WTC11 (cell line): ENCODE data around the gene TMEM117. TPM values are rescaled to one million over a fixed set of nuclear protein-coding genes. Genes with fewer than 3 reads are reported as not detected.

ENCODE experiments used
- ATAC-seq: fragments of 200-7000 bp; cut with Tn5 transposase; 2 replicates; pipeline ENCODE4 v1.10.0; 2021; ENCODE audit warnings: mild to moderate bottlenecking, moderate library complexity
- CTCF ChIA-PET: fragments of 300-600 bp; sonication (Branson Sonifier 250); formaldehyde crosslinking; loops from one replicate; lab custom pipeline; 2021; ENCODE audit warnings: antibody characterized with exemption; lab: Charles Lee
- POLR2A ChIA-PET: fragments of 350-600 bp; sonication (Branson Sonifier 250); formaldehyde crosslinking; loops from one replicate; lab custom pipeline; 2021; ENCODE audit warnings: antibody characterized with exemption; lab: Charles Lee
- DNase-seq: peaks from one replicate; pipeline ENCODE4 v3.0.0; 2021; ENCODE audit warnings: low spot score
- H3K27ac Mint-ChIP-seq: 2 replicates; pipeline ENCODE4 v1.8.0; 2021; ENCODE audit warnings: mixed read lengths
- H3K27me3 Mint-ChIP-seq: 2 replicates; pipeline ENCODE4 v1.8.0; 2021; ENCODE audit warnings: low read depth, mild to moderate bottlenecking, moderate library complexity, mixed read lengths
- H3K36me3 Mint-ChIP-seq: 2 replicates; pipeline ENCODE4 v1.8.0; 2021; ENCODE audit warnings: mixed read lengths
- H3K4me1 Mint-ChIP-seq: 2 replicates; pipeline ENCODE4 v1.8.0; 2022; ENCODE audit warnings: mixed read lengths
- H3K4me3 Mint-ChIP-seq: 2 replicates; pipeline ENCODE4 v1.8.0; 2021; ENCODE audit warnings: mild to moderate bottlenecking, moderate library complexity, mixed read lengths
- H3K9me3 Mint-ChIP-seq: 2 replicates; pipeline ENCODE4 v1.8.0; 2021; ENCODE audit warnings: mixed read lengths
- ATF2 ChIP-seq: sonication (generic); formaldehyde crosslinking; IDR thresholded peaks from 2 replicates; pipeline ENCODE4 v1.8.1; 2022; ENCODE audit warnings: low read depth, missing genetic modification reagents, borderline replicate concordance
- CBFB ChIP-seq: sonication (generic); formaldehyde crosslinking; IDR thresholded peaks from 2 replicates; pipeline ENCODE4 v1.8.1; 2022; ENCODE audit warnings: mild to moderate bottlenecking, low read depth, missing genetic modification reagents
- CREM ChIP-seq: sonication (generic); formaldehyde crosslinking; IDR thresholded peaks from 2 replicates; pipeline ENCODE4 v1.8.1; 2022; ENCODE audit warnings: mild to moderate bottlenecking, missing genetic modification reagents, moderate library complexity
- ESRRA ChIP-seq: sonication (generic); formaldehyde crosslinking; IDR thresholded peaks from 2 replicates; pipeline ENCODE4 v1.8.1; 2022; ENCODE audit warnings: mild to moderate bottlenecking, missing genetic modification reagents, borderline replicate concordance
- FOXK1 ChIP-seq: sonication (generic); formaldehyde crosslinking; IDR thresholded peaks from 2 replicates; pipeline ENCODE4 v1.8.0; 2022; ENCODE audit warnings: mild to moderate bottlenecking, moderate library complexity, missing genetic modification reagents
- HMGA2 ChIP-seq: fragments of 250-450 bp; sonication (Bioruptor Pico); IDR thresholded peaks from 2 replicates; pipeline ENCODE4 v1.4.0; 2021; ENCODE audit warnings: mild to moderate bottlenecking, moderate library complexity
- JAZF1 ChIP-seq: fragments of 250-450 bp; sonication (Bioruptor Pico); IDR thresholded peaks from 2 replicates; pipeline ENCODE4 v1.9.0; 2021; ENCODE audit warnings: moderate library complexity, mild to moderate bottlenecking, inconsistent platforms
- NR3C1 ChIP-seq: sonication (generic); formaldehyde crosslinking; conservative IDR thresholded peaks from 2 replicates; pipeline ENCODE4 v1.8.1; 2023; ENCODE audit warnings: low read depth, mild to moderate bottlenecking, missing genetic modification reagents
- OVOL2 ChIP-seq: fragments of 250-450 bp; sonication (Bioruptor Pico); IDR thresholded peaks from 2 replicates; pipeline ENCODE4 v1.9.0; 2021; ENCODE audit warnings: mild to moderate bottlenecking, borderline replicate concordance
- PRRX2 ChIP-seq: fragments of 250-450 bp; sonication (Bioruptor Pico); IDR thresholded peaks from 2 replicates; pipeline ENCODE4 v1.8.0; 2021; ENCODE audit warnings: mild to moderate bottlenecking
- RELA ChIP-seq: sonication (generic); formaldehyde crosslinking; IDR thresholded peaks from 2 replicates; pipeline ENCODE4 v1.8.1; 2022; ENCODE audit warnings: missing genetic modification reagents, mild to moderate bottlenecking, borderline replicate concordance
- RORB ChIP-seq: fragments of 250-450 bp; sonication (Bioruptor Pico); IDR thresholded peaks from 2 replicates; pipeline ENCODE4 v1.9.0; 2021; ENCODE audit warnings: mild to moderate bottlenecking
- TP53 ChIP-seq: sonication (generic); formaldehyde crosslinking; IDR thresholded peaks from 2 replicates; pipeline ENCODE4 v1.8.1; 2023; ENCODE audit warnings: mild to moderate bottlenecking, missing genetic modification reagents
- USF2 ChIP-seq: sonication (generic); formaldehyde crosslinking; IDR thresholded peaks from 2 replicates; pipeline ENCODE4 v1.8.1; 2023; ENCODE audit warnings: mild to moderate bottlenecking, missing genetic modification reagents, moderate library complexity
- ZNF232 ChIP-seq: sonication (generic); formaldehyde crosslinking; IDR thresholded peaks from 2 replicates; pipeline ENCODE4 v1.8.0; 2022; ENCODE audit warnings: mild to moderate bottlenecking, missing genetic modification reagents
- total RNA-seq: library from RNA; stranded (reverse); gene quantifications from 3 replicates; pipeline ENCODE4 v1.2.3, GENCODE V29; 2021
- TF ChIP-seq, protein P1 (sequence below): sonication (generic); formaldehyde crosslinking; IDR thresholded peaks from 2 replicates; pipeline ENCODE4 v1.8.0; 2023; ENCODE audit warnings: mild to moderate bottlenecking, missing genetic modification reagents
- TF ChIP-seq, protein P2 (sequence below): sonication (generic); formaldehyde crosslinking; IDR thresholded peaks from 2 replicates; pipeline ENCODE4 v1.8.1; 2022; ENCODE audit warnings: missing genetic modification reagents, borderline replicate concordance
- TF ChIP-seq, protein P3 (sequence below): sonication (generic); formaldehyde crosslinking; conservative IDR thresholded peaks from 2 replicates; pipeline ENCODE4 v1.8.1; 2023; ENCODE audit warnings: mild to moderate bottlenecking, low read depth, missing genetic modification reagents, moderate library complexity
- TF ChIP-seq, protein P4 (sequence below): fragments of 250-450 bp; sonication (Bioruptor Pico); IDR thresholded peaks from 2 replicates; pipeline ENCODE4 v2.1.2; 2022; ENCODE audit warnings: mild to moderate bottlenecking, moderate library complexity
- TF ChIP-seq, protein P5 (sequence below): fragments of 250-450 bp; sonication (Bioruptor Pico); conservative IDR thresholded peaks from 2 replicates; pipeline ENCODE4 v1.9.0; 2021; ENCODE audit warnings: mild to moderate bottlenecking
- TF ChIP-seq, protein P6 (sequence below): sonication (generic); formaldehyde crosslinking; IDR thresholded peaks from 2 replicates; pipeline ENCODE4 v1.8.0; 2023; ENCODE audit warnings: missing genetic modification reagents

Gene TMEM117
- total RNA-seq, 1 experiment from 2014 or later, result 1.5 TPM

GRCh38 chr12:44091948-44092606, 256.2 kb downstream of the TMEM117 start (continued):
- TF ChIP-seq, protein P1, sequence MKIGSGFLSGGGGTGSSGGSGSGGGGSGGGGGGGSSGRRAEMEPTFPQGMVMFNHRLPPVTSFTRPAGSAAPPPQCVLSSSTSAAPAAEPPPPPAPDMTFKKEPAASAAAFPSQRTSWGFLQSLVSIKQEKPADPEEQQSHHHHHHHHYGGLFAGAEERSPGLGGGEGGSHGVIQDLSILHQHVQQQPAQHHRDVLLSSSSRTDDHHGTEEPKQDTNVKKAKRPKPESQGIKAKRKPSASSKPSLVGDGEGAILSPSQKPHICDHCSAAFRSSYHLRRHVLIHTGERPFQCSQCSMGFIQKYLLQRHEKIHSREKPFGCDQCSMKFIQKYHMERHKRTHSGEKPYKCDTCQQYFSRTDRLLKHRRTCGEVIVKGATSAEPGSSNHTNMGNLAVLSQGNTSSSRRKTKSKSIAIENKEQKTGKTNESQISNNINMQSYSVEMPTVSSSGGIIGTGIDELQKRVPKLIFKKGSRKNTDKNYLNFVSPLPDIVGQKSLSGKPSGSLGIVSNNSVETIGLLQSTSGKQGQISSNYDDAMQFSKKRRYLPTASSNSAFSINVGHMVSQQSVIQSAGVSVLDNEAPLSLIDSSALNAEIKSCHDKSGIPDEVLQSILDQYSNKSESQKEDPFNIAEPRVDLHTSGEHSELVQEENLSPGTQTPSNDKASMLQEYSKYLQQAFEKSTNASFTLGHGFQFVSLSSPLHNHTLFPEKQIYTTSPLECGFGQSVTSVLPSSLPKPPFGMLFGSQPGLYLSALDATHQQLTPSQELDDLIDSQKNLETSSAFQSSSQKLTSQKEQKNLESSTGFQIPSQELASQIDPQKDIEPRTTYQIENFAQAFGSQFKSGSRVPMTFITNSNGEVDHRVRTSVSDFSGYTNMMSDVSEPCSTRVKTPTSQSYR (CRISPR knock-in tag), result no peak
- TF ChIP-seq HMGA2 (CRISPR knock-in tag), result no peak
- TF ChIP-seq PRRX2 (CRISPR knock-in tag), result no peak
- no peak for TF ChIP-seq TP53 (CRISPR knock-in tag)

DNA sequence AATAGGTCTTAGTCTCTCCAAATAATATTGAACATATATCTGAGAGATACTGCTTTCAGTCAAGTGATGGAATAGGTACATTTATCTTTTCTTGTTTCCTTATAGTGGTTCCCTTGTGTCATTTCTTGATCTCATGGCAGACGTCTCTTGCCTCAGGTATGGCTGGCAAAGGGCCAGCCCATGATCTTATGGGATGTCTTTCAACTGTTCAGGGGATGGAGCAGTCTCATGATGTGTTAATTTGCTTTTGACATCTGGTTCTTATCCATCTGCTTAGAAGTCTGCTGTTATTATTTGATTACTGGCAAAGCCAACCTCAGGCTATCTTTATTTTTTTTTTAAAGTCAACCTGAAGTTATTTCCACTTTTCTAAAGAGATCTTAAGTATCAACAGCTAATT, 262.9 kb downstream of the TMEM117 start:
- ATAC-seq, result no peak
- H3K4me1 Mint-ChIP-seq, result no peaks in the 10 kb centered on the region
- POLR2A ChIA-PET, result no interaction called here
- H3K4me3 Mint-ChIP-seq, result no peak overlapping the region
- CTCF ChIA-PET, result no interaction called here
- H3K36me3 Mint-ChIP-seq, result no peaks in the 10 kb centered on the region; the same call in 1 of the 2 replicates
- no peaks in the 10 kb centered on the region; the same call in 1 of the 2 replicates for H3K27me3 Mint-ChIP-seq
- no peak for TF ChIP-seq CREM (CRISPR knock-in tag)
- TF ChIP-seq CBFB (CRISPR knock-in tag), result no peak
- no peak for TF ChIP-seq OVOL2 (CRISPR knock-in tag)
- TF ChIP-seq, protein P2, sequence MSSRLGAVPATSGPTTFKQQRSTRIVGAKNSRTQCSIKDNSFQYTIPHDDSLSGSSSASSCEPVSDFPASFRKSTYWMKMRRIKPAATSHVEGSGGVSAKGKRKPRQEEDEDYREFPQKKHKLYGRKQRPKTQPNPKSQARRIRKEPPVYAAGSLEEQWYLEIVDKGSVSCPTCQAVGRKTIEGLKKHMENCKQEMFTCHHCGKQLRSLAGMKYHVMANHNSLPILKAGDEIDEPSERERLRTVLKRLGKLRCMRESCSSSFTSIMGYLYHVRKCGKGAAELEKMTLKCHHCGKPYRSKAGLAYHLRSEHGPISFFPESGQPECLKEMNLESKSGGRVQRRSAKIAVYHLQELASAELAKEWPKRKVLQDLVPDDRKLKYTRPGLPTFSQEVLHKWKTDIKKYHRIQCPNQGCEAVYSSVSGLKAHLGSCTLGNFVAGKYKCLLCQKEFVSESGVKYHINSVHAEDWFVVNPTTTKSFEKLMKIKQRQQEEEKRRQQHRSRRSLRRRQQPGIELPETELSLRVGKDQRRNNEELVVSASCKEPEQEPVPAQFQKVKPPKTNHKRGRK (CRISPR knock-in tag), result no peak
- no peak for TF ChIP-seq RELA (CRISPR knock-in tag)
- TF ChIP-seq, protein P3, sequence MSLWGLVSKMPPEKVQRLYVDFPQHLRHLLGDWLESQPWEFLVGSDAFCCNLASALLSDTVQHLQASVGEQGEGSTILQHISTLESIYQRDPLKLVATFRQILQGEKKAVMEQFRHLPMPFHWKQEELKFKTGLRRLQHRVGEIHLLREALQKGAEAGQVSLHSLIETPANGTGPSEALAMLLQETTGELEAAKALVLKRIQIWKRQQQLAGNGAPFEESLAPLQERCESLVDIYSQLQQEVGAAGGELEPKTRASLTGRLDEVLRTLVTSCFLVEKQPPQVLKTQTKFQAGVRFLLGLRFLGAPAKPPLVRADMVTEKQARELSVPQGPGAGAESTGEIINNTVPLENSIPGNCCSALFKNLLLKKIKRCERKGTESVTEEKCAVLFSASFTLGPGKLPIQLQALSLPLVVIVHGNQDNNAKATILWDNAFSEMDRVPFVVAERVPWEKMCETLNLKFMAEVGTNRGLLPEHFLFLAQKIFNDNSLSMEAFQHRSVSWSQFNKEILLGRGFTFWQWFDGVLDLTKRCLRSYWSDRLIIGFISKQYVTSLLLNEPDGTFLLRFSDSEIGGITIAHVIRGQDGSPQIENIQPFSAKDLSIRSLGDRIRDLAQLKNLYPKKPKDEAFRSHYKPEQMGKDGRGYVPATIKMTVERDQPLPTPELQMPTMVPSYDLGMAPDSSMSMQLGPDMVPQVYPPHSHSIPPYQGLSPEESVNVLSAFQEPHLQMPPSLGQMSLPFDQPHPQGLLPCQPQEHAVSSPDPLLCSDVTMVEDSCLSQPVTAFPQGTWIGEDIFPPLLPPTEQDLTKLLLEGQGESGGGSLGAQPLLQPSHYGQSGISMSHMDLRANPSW, result no peak
- no peak for TF ChIP-seq RORB (CRISPR knock-in tag)
- TF ChIP-seq ESRRA (CRISPR knock-in tag), result no peak
- TF ChIP-seq ATF2 (CRISPR knock-in tag), result no peak
- no peak for TF ChIP-seq ZNF232 (CRISPR knock-in tag)
- TF ChIP-seq, protein P4, sequence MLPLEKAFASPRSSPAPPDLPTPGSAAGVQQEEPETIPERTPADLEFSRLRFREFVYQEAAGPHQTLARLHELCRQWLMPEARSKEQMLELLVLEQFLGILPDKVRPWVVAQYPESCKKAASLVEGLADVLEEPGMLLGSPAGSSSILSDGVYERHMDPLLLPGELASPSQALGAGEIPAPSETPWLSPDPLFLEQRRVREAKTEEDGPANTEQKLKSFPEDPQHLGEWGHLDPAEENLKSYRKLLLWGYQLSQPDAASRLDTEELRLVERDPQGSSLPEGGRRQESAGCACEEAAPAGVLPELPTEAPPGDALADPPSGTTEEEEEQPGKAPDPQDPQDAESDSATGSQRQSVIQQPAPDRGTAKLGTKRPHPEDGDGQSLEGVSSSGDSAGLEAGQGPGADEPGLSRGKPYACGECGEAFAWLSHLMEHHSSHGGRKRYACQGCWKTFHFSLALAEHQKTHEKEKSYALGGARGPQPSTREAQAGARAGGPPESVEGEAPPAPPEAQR, result no peak
- TF ChIP-seq, protein P5, sequence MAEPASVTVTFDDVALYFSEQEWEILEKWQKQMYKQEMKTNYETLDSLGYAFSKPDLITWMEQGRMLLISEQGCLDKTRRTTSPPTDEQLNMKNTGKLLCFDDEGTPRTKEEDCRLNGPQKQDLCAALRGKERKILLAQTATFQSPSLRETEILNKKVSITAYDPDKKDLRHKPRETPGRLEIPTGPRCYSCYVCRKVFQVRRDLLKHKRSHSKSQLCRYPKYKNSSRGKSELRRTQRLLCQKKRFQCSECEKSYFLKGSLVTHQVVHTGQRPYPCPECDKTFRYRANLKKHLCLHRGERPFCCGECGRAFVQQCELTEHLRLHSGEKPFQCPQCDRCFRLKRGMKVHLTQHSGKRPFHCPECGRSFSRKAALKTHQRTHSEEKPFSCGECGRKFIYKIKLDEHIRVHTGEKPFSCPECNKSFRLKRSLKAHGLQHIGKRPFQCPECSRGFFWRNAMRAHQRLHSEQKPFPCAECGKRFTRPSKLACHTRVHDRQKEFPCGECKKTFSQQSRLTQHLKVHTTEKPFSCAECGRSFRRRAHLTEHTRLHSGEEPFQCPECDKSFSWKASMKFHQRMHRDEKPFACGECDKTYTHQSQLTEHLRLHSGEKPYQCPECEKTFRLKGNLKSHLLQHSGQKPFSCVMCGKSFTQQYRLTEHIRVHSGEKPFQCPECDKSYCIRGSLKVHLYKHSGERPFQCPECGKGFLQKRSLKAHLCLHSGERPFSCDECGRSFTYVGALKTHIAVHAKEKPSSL (CRISPR knock-in tag), result no peak
- TF ChIP-seq JAZF1 (CRISPR knock-in tag), result no peak
- TF ChIP-seq NR3C1 (CRISPR knock-in tag), result no peak
- TF ChIP-seq FOXK1 (CRISPR knock-in tag), result no peak
- TF ChIP-seq, protein P6, sequence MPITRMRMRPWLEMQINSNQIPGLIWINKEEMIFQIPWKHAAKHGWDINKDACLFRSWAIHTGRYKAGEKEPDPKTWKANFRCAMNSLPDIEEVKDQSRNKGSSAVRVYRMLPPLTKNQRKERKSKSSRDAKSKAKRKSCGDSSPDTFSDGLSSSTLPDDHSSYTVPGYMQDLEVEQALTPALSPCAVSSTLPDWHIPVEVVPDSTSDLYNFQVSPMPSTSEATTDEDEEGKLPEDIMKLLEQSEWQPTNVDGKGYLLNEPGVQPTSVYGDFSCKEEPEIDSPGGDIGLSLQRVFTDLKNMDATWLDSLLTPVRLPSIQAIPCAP (CRISPR knock-in tag), result no peak
- TF ChIP-seq USF2 (CRISPR knock-in tag), result no peak
- H3K9me3 Mint-ChIP-seq, result peaks cover 18% of the 10 kb centered on the region
- no peak overlapping the region for H3K27ac Mint-ChIP-seq
- DNase-seq, result no peak
